K562 (cell line): Measurements from ENCODE around the gene CATSPER4. TPM values are rescaled to one million over a fixed set of nuclear protein-coding genes. Genes with fewer than 3 reads are reported as not detected.

Experiments used
- ARID2 ChIP-seq: fragments of 450-650 bp; IDR thresholded peaks from 2 replicates; pipeline ENCODE4 v1.6.1; 2017; ENCODE audit warnings: antibody characterized with exemption, mild to moderate bottlenecking
- ATF6 ChIP-seq: sonication (generic); formaldehyde crosslinking; IDR thresholded peaks from 2 replicates; pipeline ENCODE4 v1.4.0; 2020; ENCODE audit warnings: mild to moderate bottlenecking, missing genetic modification reagents
- E2F1 ChIP-seq: sonication (generic); formaldehyde crosslinking; IDR thresholded peaks from 2 replicates; pipeline ENCODE4 v1.8.1; 2023; ENCODE audit warnings: mild to moderate bottlenecking, missing genetic modification reagents, moderate library complexity
- E2F3 ChIP-seq: fragments of 250-450 bp; sonication (Bioruptor Pico); IDR thresholded peaks from 2 replicates; pipeline ENCODE4 v1.4.0; 2020; ENCODE audit warnings: mild to moderate bottlenecking
- E2F5 ChIP-seq: sonication (generic); formaldehyde crosslinking; IDR thresholded peaks from 2 replicates; pipeline ENCODE4 v1.8.0; 2022; ENCODE audit warnings: mild to moderate bottlenecking, missing genetic modification reagents
- HBP1 ChIP-seq: fragments of 450-650 bp; formaldehyde crosslinking; IDR thresholded peaks from 2 replicates; pipeline ENCODE4 v1.4.0; 2022; ENCODE audit warnings: missing genetic modification characterization
- HINFP ChIP-seq: fragments of 450-650 bp; conservative IDR thresholded peaks from 2 replicates; pipeline ENCODE4 v1.6.1; 2016; ENCODE audit warnings: missing genetic modification characterization, low read depth, mild to moderate bottlenecking, control low read depth, missing compliant biosample characterization
- HLTF ChIP-seq: fragments of 450-650 bp; IDR thresholded peaks from 2 replicates; pipeline ENCODE4 v1.6.1; 2016
- HNRNPLL ChIP-seq: fragments of 200-400 bp; formaldehyde crosslinking; IDR thresholded peaks from 2 replicates; pipeline ENCODE4 v1.6.1; 2017; ENCODE audit warnings: low read length, low read depth, mild to moderate bottlenecking; ENCODE audit not compliant: poor library complexity, severe bottlenecking
- LCOR ChIP-seq: sonication (generic); formaldehyde crosslinking; IDR thresholded peaks from 2 replicates; pipeline ENCODE4 v1.8.0; 2022; ENCODE audit warnings: mild to moderate bottlenecking, missing genetic modification reagents
- LEF1 ChIP-seq: fragments of 450-650 bp; IDR thresholded peaks from 2 replicates; pipeline ENCODE4 v1.6.1; 2016; ENCODE audit warnings: mild to moderate bottlenecking
- OTX1 ChIP-seq: fragments of 450-650 bp; formaldehyde crosslinking; IDR thresholded peaks from 2 replicates; pipeline ENCODE4 v1.4.0; 2022; ENCODE audit warnings: mild to moderate bottlenecking
- ZNF592 ChIP-seq: fragments of 450-650 bp; IDR thresholded peaks from 2 replicates; pipeline ENCODE4 v1.6.1; 2017; ENCODE audit warnings: antibody characterized with exemption, mild to moderate bottlenecking
- polyA plus RNA-seq, 8 experiments: library from polyadenylated mRNA; depleted of rRNA in 4 of 8; stranded (reverse) in 5 of 8; unstranded in 3 of 8; fragments of >200 nt; fragmentation: Nextera tagmentation in 2 of 8; fragmentation: Illumina TruSeq in 1 of 8; extraction: Ambion mirVana in 2 of 8; extraction: Trizol in 1 of 8; gene quantifications; 2 replicates each; pipeline versions ENCODE4 v1.2.1 to v1.2.3, GENCODE V29; 2011 to 2014; ENCODE audit warnings: inconsistent platforms in 1 of 8, missing spikeins in 1 of 8
- total RNA-seq, 7 experiments: library from RNA; depleted of rRNA in 6 of 7; stranded (reverse); fragments of >200 nt in 6 of 7; fragmentation: Illumina TruSeq in 2 of 7; extraction: Trizol in 2 of 7; gene quantifications; 2 replicates each; pipeline versions ENCODE4 v1.2.1 to v1.2.3, GENCODE V29; 2011 to 2021; ENCODE audit warnings: low replicate concordance in 1 of 7

Gene CATSPER4
- total and polyA plus RNA-seq, 9 of the 15 experiments (the other 6 are each of a cell fraction or from before 2014, with no cell fraction given), result 0.04 to 0.13 TPM; not detected in 7

- no peak for TF ChIP-seq ARID2
- peak; percentile 97 for TF ChIP-seq ZNF592
- peak; percentile 91; the same call in 1 of the 2 replicates for TF ChIP-seq E2F5 (CRISPR knock-in tag)
- no peak for TF ChIP-seq HINFP
- no peak for TF ChIP-seq LEF1
- TF ChIP-seq E2F1 (CRISPR knock-in tag), result peak; percentile 96
- peak; percentile 22; the same call in 1 of the 2 replicates for TF ChIP-seq HLTF
- TF ChIP-seq OTX1 (CRISPR knock-in tag), result no peak
- peak; percentile 64; the same call in 1 of the 2 replicates for TF ChIP-seq LCOR
- TF ChIP-seq E2F3 (CRISPR knock-in tag), result peak; percentile 86
- TF ChIP-seq HBP1 (CRISPR knock-in tag), result no peak
- TF ChIP-seq HNRNPLL, result peak; percentile 29
- TF ChIP-seq ATF6 (CRISPR knock-in tag), result peak; percentile 99
Measured at GRCh38 chr1:26161415-26162219, 28.8 kb upstream of the CATSPER4 start (continued).
